H9 (cell line): ENCODE measurements around the gene F8. TPM values are rescaled to one million over a fixed set of nuclear protein-coding genes. Genes with fewer than 3 reads are reported as not detected.
"Not testable (repeated sequence)": the region's sequence is repeated elsewhere in the genome, so short reads cannot be mapped to it uniquely, and the experiment has no call there.

ENCODE experiments used
- DNase-seq: peaks from one replicate; pipeline ENCODE4 v3.0.0-alpha.2; 2017
- H2AFZ ChIP-seq: one replicate; pipeline ENCODE4 v1.6.1; 2013; ENCODE audit warnings: mild to moderate bottlenecking, low read length, control low read depth, moderate library complexity
- H2AK5ac ChIP-seq: 2 replicates; pipeline ENCODE4 v1.6.1; 2013; ENCODE audit warnings: low read length, control low read depth, mixed read lengths; ENCODE audit not compliant: insufficient read length
- H2BK120ac ChIP-seq: one replicate; pipeline ENCODE4 v1.6.1; 2013; ENCODE audit warnings: low read depth, mild to moderate bottlenecking, low read length, control low read depth, inconsistent platforms; ENCODE audit not compliant: poor library complexity, severe bottlenecking
- H2BK12ac ChIP-seq: 2 replicates; pipeline ENCODE4 v1.6.1; 2013; ENCODE audit warnings: low read length, control low read depth, mixed read lengths, low read depth; ENCODE audit not compliant: insufficient read length
- H2BK15ac ChIP-seq: 2 replicates; pipeline ENCODE4 v1.6.1; 2013; ENCODE audit warnings: low read depth, low read length, control low read depth
- H2BK20ac ChIP-seq: one replicate; pipeline ENCODE4 v1.6.1; 2013; ENCODE audit warnings: low read depth, mild to moderate bottlenecking, low read length, control low read depth, inconsistent platforms; ENCODE audit not compliant: poor library complexity, severe bottlenecking
- H2BK5ac ChIP-seq: 2 replicates; pipeline ENCODE4 v1.6.1; 2013; ENCODE audit warnings: low read length, control low read depth, mixed read lengths; ENCODE audit not compliant: insufficient read length
- H3K14ac ChIP-seq: 2 replicates; pipeline ENCODE4 v1.6.1; 2013; ENCODE audit warnings: low read length, control low read depth; ENCODE audit not compliant: insufficient read depth
- H3K18ac ChIP-seq: 2 replicates; pipeline ENCODE4 v1.6.1; 2013; ENCODE audit warnings: low read depth, mild to moderate bottlenecking, mixed read lengths, low read length, control low read depth; ENCODE audit not compliant: insufficient read length
- H3K23ac ChIP-seq: 2 replicates; pipeline ENCODE4 v1.6.1; 2013; ENCODE audit warnings: low read length, control low read depth, mixed read lengths, low read depth; ENCODE audit not compliant: insufficient read length
- H3K23me2 ChIP-seq: 2 replicates; pipeline ENCODE4 v1.6.1; 2013; ENCODE audit warnings: low read depth, mild to moderate bottlenecking, mixed read lengths, low read length, control low read depth; ENCODE audit not compliant: insufficient read length, poor library complexity, severe bottlenecking
- H3K27ac ChIP-seq: 2 replicates; pipeline ENCODE4 v1.5.1; 2013; ENCODE audit warnings: low read length, control low read depth, mixed read lengths, low read depth; ENCODE audit not compliant: insufficient read length
- H3K27me3 ChIP-seq: 2 replicates; pipeline ENCODE4 v1.6.1; 2013; ENCODE audit warnings: low read length, control low read depth, inconsistent platforms; ENCODE audit not compliant: insufficient read depth
- H3K4ac ChIP-seq: 2 replicates; pipeline ENCODE4 v1.6.1; 2013; ENCODE audit warnings: low read depth, mild to moderate bottlenecking, control low read depth, inconsistent platforms, low read length, moderate library complexity
- H3K4me1 ChIP-seq: 2 replicates; pipeline ENCODE4 v1.6.1; 2013; ENCODE audit warnings: low read length, control low read depth, inconsistent platforms; ENCODE audit not compliant: insufficient read depth
- H3K4me2 ChIP-seq: 2 replicates; pipeline ENCODE4 v1.6.1; 2013; ENCODE audit warnings: low read length, control low read depth, mixed read lengths; ENCODE audit not compliant: insufficient read length, insufficient read depth
- H3K56ac ChIP-seq: 2 replicates; pipeline ENCODE4 v1.6.1; 2013; ENCODE audit warnings: low read depth, mild to moderate bottlenecking, mixed read lengths, low read length, control low read depth; ENCODE audit not compliant: insufficient read length
- H3K79me1 ChIP-seq: 2 replicates; pipeline ENCODE4 v1.6.1; 2013; ENCODE audit warnings: low read depth, mild to moderate bottlenecking, moderate library complexity, low read length, control low read depth, inconsistent platforms; ENCODE audit not compliant: insufficient read depth, poor library complexity, severe bottlenecking
- H3K79me2 ChIP-seq: 2 replicates; pipeline ENCODE4 v1.6.1; 2013; ENCODE audit warnings: low read length, control low read depth, inconsistent platforms; ENCODE audit not compliant: insufficient read depth
- H3K9ac ChIP-seq: 2 replicates; pipeline ENCODE4 v1.6.1; 2013; ENCODE audit warnings: low read length, control low read depth, mixed read lengths; ENCODE audit not compliant: insufficient read length; ENCODE audit errors: extremely low read depth
- H3K9me3 ChIP-seq: one replicate; pipeline ENCODE4 v1.6.1; 2013; ENCODE audit warnings: low read depth, low read length, inconsistent platforms; ENCODE audit not compliant: control insufficient read depth
- H3T11ph ChIP-seq: one replicate; pipeline ENCODE4 v1.6.1; 2013; ENCODE audit warnings: mild to moderate bottlenecking, low read length, control low read depth, inconsistent platforms
- H4K20me1 ChIP-seq: one replicate; pipeline ENCODE4 v1.6.1; 2013; ENCODE audit not compliant: control insufficient read depth, insufficient read length, insufficient read depth
- H4K5ac ChIP-seq: 2 replicates; pipeline ENCODE4 v1.6.1; 2013; ENCODE audit warnings: low read depth, mild to moderate bottlenecking, mixed read lengths, low read length, control low read depth; ENCODE audit not compliant: insufficient read length
- H4K8ac ChIP-seq: replicated peaks from 2 replicates; pipeline ENCODE4 v1.6.1; 2013; ENCODE audit warnings: low read length, control low read depth, mixed read lengths, low read depth; ENCODE audit not compliant: insufficient read length
- H4K91ac ChIP-seq: 2 replicates; pipeline ENCODE4 v1.6.1; 2013; ENCODE audit warnings: low read depth, mild to moderate bottlenecking, moderate library complexity, mixed read lengths, low read length, control low read depth; ENCODE audit not compliant: insufficient read length
- H3K27ac Mint-ChIP-seq, 3 experiments: 2 replicates in 2 of 3; 3 replicates in 1 of 3; pipeline ENCODE4 v1.8.0; 2020 to 2021; ENCODE audit warnings: mixed read lengths in 3 of 3, mild to moderate bottlenecking in 1 of 3, moderate library complexity in 1 of 3
- H3K27me3 Mint-ChIP-seq: 2 replicates; pipeline ENCODE4 v1.8.0; 2021; ENCODE audit warnings: low read depth, mild to moderate bottlenecking, moderate library complexity, mixed read lengths
- H3K36me3 Mint-ChIP-seq, 3 experiments: 2 replicates in 2 of 3; 3 replicates in 1 of 3; pipeline ENCODE4 v1.8.0; 2020 to 2021; ENCODE audit warnings: low read depth in 3 of 3, mixed read lengths in 3 of 3; ENCODE audit not compliant: insufficient read depth in 1 of 3
- H3K4me1 Mint-ChIP-seq, 2 experiments: 2 replicates each; pipeline ENCODE4 v1.8.0; 2020; ENCODE audit warnings: mixed read lengths in 2 of 2
- H3K4me3 Mint-ChIP-seq, 2 experiments: 2 replicates in 1 of 2; 3 replicates in 1 of 2; pipeline ENCODE4 v1.8.0; 2020 to 2021; ENCODE audit warnings: mild to moderate bottlenecking in 2 of 2, mixed read lengths in 2 of 2, moderate library complexity in 1 of 2
- H3K9me3 Mint-ChIP-seq, 2 experiments: 2 replicates in 1 of 2; 3 replicates in 1 of 2; pipeline ENCODE4 v1.8.0; 2020; ENCODE audit warnings: mild to moderate bottlenecking in 2 of 2, mixed read lengths in 2 of 2, moderate library complexity in 1 of 2
- WGBS: extraction: QIAGEN DNeasy Blood & Tissue Kit; methylation state at CpG from one replicate; pipeline ENCODE4 v1.1.7; 2013; ENCODE audit warnings: missing lambda C conversion rate, low lambda C conversion rate, mixed read lengths; ENCODE audit not compliant: insufficient read length; ENCODE audit errors: extremely low coverage; 5-methylcytosine and 5-hydroxymethylcytosine counted together
- total RNA-seq: library from RNA; stranded (reverse); gene quantifications from 2 replicates; pipeline ENCODE4 v1.2.1, GENCODE V29; 2021

F8 gene
- total RNA-seq, 1 experiment from 2014 or later: 3.1 TPM

GRCh38 chrX:154910048-154910447, 112.5 kb downstream of the F8 start:
- not testable (repeated sequence) for H3K79me2 ChIP-seq, H3K4me2 ChIP-seq, H4K20me1 ChIP-seq, H4K5ac ChIP-seq, H2BK20ac ChIP-seq, DNase-seq, H2BK120ac ChIP-seq, H3K27ac Mint-ChIP-seq, H3K4me1 Mint-ChIP-seq, H3K4me3 Mint-ChIP-seq, H3K4ac ChIP-seq, H2BK5ac ChIP-seq, H3T11ph ChIP-seq, H3K27ac ChIP-seq, H3K27me3 ChIP-seq, H3K18ac ChIP-seq, H3K14ac ChIP-seq, H3K27me3 Mint-ChIP-seq, H2AFZ ChIP-seq, H2BK12ac ChIP-seq, H3K23ac ChIP-seq, H3K9ac ChIP-seq, H2BK15ac ChIP-seq, H3K79me1 ChIP-seq, H3K4me1 ChIP-seq, H3K23me2 ChIP-seq, H3K56ac ChIP-seq, H4K8ac ChIP-seq, H4K91ac ChIP-seq, H2AK5ac ChIP-seq
- peaks cover 14% of the 10 kb centered on the region for H3K9me3 ChIP-seq
- no CpG with 5 or more reads among the region's 4 CpGs for WGBS
- Mint-ChIP-seq H3K36me3 (peaks cover 10 to 14% (median 11%) of the 10 kb centered on the region in 3 experiments; a peak in 6 of 7 replicates), H3K9me3 (peaks cover 62 to 67% of the 10 kb centered on the region in 2 experiments)
